SK-N-SH (cell line): Measurements from ENCODE around the gene CCDC127. TPM values are rescaled to one million over a fixed set of nuclear protein-coding genes. Genes with fewer than 3 reads are reported as not detected.

ENCODE experiments used
- CTCF ChIA-PET: fragments of 300-600, 350-600 bp; formaldehyde crosslinking; extraction: SDS; loops from one replicate; lab custom pipeline; 2021; lab: Yijun Ruan, JAX
- POLR2A ChIA-PET: fragments of 350-600 bp; sonication (Branson Sonifier 250); formaldehyde crosslinking; extraction: SDS; loops from one replicate; lab custom pipeline; 2020; ENCODE audit warnings: antibody characterized with exemption, inconsistent platforms; lab: Yijun Ruan, JAX
- DNase-seq: peaks from one replicate; pipeline ENCODE4 v3.0.0; 2012
- H2AFZ ChIP-seq: fragments of 200-600 bp; sonication (generic); 2 replicates; pipeline ENCODE4 v1.8.1; 2016; ENCODE audit warnings: antibody characterized with exemption, mild to moderate bottlenecking, low read depth
- H3F3A ChIP-seq: fragments of 200-600 bp; sonication (generic); replicated peaks from 2 replicates; pipeline ENCODE3; 2016; ENCODE audit warnings: antibody characterized with exemption, mild to moderate bottlenecking; ENCODE audit not compliant: insufficient read depth
- H3K27ac ChIP-seq, 2 experiments: fragments of 200-500 bp in 1 of 2; fragments of 200-600 bp in 1 of 2; sonication (Bioruptor generic) in 1 of 2; sonication (generic), shearing (Covaris generic) in 1 of 2; 2 replicates each; pipeline versions ENCODE4 v1.5.1 to v1.6.1; 2014 to 2016; ENCODE audit warnings: low read depth in 2 of 2, inconsistent platforms in 1 of 2, low read length in 1 of 2, mild to moderate bottlenecking in 1 of 2, mixed read lengths in 1 of 2
- H3K27me3 ChIP-seq: fragments of 200-600 bp; sonication (generic), shearing (Covaris generic); 2 replicates; pipeline ENCODE4 v1.6.1; 2016; ENCODE audit warnings: mixed run types; ENCODE audit not compliant: insufficient read depth
- H3K36me3 ChIP-seq, 2 experiments: fragments of 200-500 bp in 1 of 2; fragments of 200-600 bp in 1 of 2; sonication (Bioruptor generic) in 1 of 2; sonication (generic) in 1 of 2; replicated peaks in 1 of 2; 2 replicates each; pipeline versions ENCODE3 to v1.5.1; 2014 to 2016; ENCODE audit warnings: low read length in 1 of 2, mild to moderate bottlenecking in 1 of 2; ENCODE audit not compliant: insufficient read depth in 2 of 2, control insufficient read depth in 1 of 2
- H3K4me1 ChIP-seq, 2 experiments: fragments of 200-500 bp in 1 of 2; fragments of 200-600 bp in 1 of 2; sonication (Bioruptor generic) in 1 of 2; sonication (generic), shearing (Covaris generic) in 1 of 2; 2 replicates each; pipeline versions ENCODE4 v1.5.1 to v1.6.1; 2014 to 2016; ENCODE audit warnings: low read depth in 1 of 2, low read length in 1 of 2, mixed run types in 1 of 2; ENCODE audit not compliant: insufficient read depth in 2 of 2, control insufficient read depth in 1 of 2
- H3K4me2 ChIP-seq: fragments of 200-600 bp; sonication (generic), shearing (Covaris generic); 2 replicates; pipeline ENCODE4 v1.6.1; 2017; ENCODE audit warnings: mixed run types
- H3K4me3 ChIP-seq, 2 experiments: fragments of 200-500 bp in 1 of 2; fragments of 200-600 bp in 1 of 2; sonication (Bioruptor generic) in 1 of 2; sonication (generic), shearing (Covaris generic) in 1 of 2; 2 replicates each; pipeline versions ENCODE4 v1.5.1 to v1.8.1; 2014 to 2016; ENCODE audit warnings: low read depth in 2 of 2, inconsistent platforms in 1 of 2, low read length in 1 of 2, mild to moderate bottlenecking in 1 of 2, mixed read lengths in 1 of 2, moderate library complexity in 1 of 2
- H3K79me2 ChIP-seq: fragments of 200-600 bp; sonication (generic); 2 replicates; pipeline ENCODE4 v1.8.1; 2017; ENCODE audit warnings: mild to moderate bottlenecking; ENCODE audit not compliant: insufficient read depth
- H3K9ac ChIP-seq: fragments of 200-600 bp; sonication (generic); 2 replicates; pipeline ENCODE4 v1.6.1; 2017; ENCODE audit warnings: mixed run types
- H3K9me2 ChIP-seq: fragments of 200-600 bp; sonication (generic); 2 replicates; pipeline ENCODE4 v1.6.1; 2017; ENCODE audit warnings: mixed run types
- H3K9me3 ChIP-seq: fragments of 200-600 bp; sonication (generic); 2 replicates; pipeline ENCODE4 v1.6.1; 2017; ENCODE audit warnings: mixed run types, mild to moderate bottlenecking, moderate library complexity
- H4K20me1 ChIP-seq: fragments of 200-600 bp; sonication (generic); 2 replicates; pipeline ENCODE4 v1.6.1; 2017; ENCODE audit warnings: mild to moderate bottlenecking, mixed run types; ENCODE audit not compliant: insufficient read depth
- CHD2 ChIP-seq: fragments of 150-350 bp; IDR thresholded peaks from 2 replicates; pipeline ENCODE4 v1.6.1; 2018; ENCODE audit warnings: low read length; ENCODE audit not compliant: partially characterized antibody
- ELF1 ChIP-seq: IDR thresholded peaks from 2 replicates; pipeline ENCODE4 v1.4.0; 2012
- EP300 ChIP-seq, 2 experiments: IDR thresholded peaks; 2 replicates each; pipeline versions ENCODE4 v1.4.0 to v1.6.1; 2012; ENCODE audit warnings: borderline replicate concordance in 1 of 2, low read depth in 1 of 2, low read length in 1 of 2
- GABPA ChIP-seq: IDR thresholded peaks from 2 replicates; pipeline ENCODE4 v1.4.0; 2012; ENCODE audit warnings: low read depth, mild to moderate bottlenecking
- NRF1 ChIP-seq: IDR thresholded peaks from 2 replicates; pipeline ENCODE4 v1.6.1; 2012; ENCODE audit warnings: low read depth, mild to moderate bottlenecking, low read length
- PBX3 ChIP-seq: IDR thresholded peaks from 2 replicates; pipeline ENCODE4; 2012
- POLR2AphosphoS5 ChIP-seq: IDR thresholded peaks from 2 replicates; pipeline ENCODE4 v1.6.1; 2012; ENCODE audit warnings: low read depth, low read length
- RAD21 ChIP-seq: IDR thresholded peaks from 2 replicates; pipeline ENCODE4 v1.6.1; 2012; ENCODE audit warnings: mild to moderate bottlenecking, low read length
- RCOR1 ChIP-seq: fragments of 150-350 bp; IDR thresholded peaks from 2 replicates; pipeline ENCODE4 v1.6.1; 2017; ENCODE audit warnings: antibody characterized with exemption, low read length
- SMC3 ChIP-seq: IDR thresholded peaks from 2 replicates; pipeline ENCODE4 v1.6.1; 2012; ENCODE audit warnings: low read depth, low read length, improper control_type of control experiment
- TCF12 ChIP-seq: IDR thresholded peaks from 2 replicates; pipeline ENCODE4 v1.4.0; 2012
- USF2 ChIP-seq: fragments of 150-350 bp; IDR thresholded peaks from 2 replicates; pipeline ENCODE4 v1.6.1; 2017; ENCODE audit warnings: antibody characterized with exemption, low read length, low read depth, borderline replicate concordance
- YY1 ChIP-seq: IDR thresholded peaks from 2 replicates; pipeline ENCODE4 v1.4.0; 2012; ENCODE audit warnings: low read depth, mild to moderate bottlenecking
- WGBS: methylation state at CpG from one replicate; pipeline ENCODE4 v1.1.6; 2017; ENCODE audit warnings: low lambda C conversion rate; 5-methylcytosine and 5-hydroxymethylcytosine counted together
- polyA plus RNA-seq, 3 experiments: library from polyadenylated mRNA; depleted of rRNA; stranded (reverse); fragments of >200 nt; gene quantifications; 2 replicates each; pipeline ENCODE4 v1.2.3, GENCODE V29; 2012
- TF ChIP-seq, protein P1 (sequence below): IDR thresholded peaks from 2 replicates; pipeline ENCODE4 v1.4.0; 2012; ENCODE audit warnings: low read depth, borderline replicate concordance
- TF ChIP-seq, protein P2 (sequence below): fragments of 150-350 bp; IDR thresholded peaks from 2 replicates; pipeline ENCODE4 v1.6.1; 2016; ENCODE audit warnings: mild to moderate bottlenecking, low read depth, low read length

Gene CCDC127
- polyA plus RNA-seq, 1 of the 3 experiments (the other 2 are of a cell fraction): 3.9 TPM

DNA sequence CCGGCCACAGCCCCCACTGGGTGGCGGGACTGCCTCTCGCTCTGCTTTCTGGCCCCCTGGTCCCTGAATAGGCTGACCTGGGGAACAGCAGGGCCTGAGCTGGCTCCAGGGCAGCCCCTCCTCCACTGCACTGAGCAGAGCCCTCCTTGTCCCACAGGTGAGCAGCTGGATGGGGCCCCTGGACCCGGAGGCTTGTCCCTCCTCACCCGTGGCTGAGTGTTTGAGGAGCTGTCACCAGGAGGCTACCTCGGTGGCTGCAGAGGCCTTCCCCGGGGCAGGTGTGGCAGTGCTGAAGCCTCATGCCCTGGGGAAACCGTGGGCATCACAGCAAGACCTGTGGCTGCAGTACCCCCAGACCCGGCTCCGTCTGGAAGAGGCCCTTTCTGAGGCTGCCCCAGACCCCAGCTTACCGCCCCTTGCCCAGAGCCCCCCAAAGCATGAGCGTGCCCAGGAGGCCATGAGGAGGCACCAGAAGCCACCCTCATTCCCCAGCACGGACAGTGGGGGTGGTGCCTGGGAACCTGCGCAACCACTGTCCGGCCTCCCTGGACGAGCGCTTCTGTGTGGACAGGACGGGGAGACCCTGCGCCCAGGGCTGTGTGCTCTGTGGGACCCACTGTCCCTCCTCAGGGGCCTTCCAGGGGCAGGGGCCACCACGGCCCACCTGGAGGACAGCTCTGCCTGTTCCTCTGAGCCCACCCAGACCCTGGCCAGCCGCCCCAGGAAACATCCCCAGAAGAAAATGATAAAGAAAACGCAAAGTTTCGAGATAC lies 55.2 kb downstream of the CCDC127 start:
- TF ChIP-seq NRF1 (no peak), TCF12 (no peak), ELF1 (no peak), SMC3 (no peak), YY1 (no peak)
- TF ChIP-seq, all 33 proteins: peak for 0
- DNase-seq: no peak
- H3K9me2 ChIP-seq: no peaks in the 10 kb centered on the region
- no peaks in the 10 kb centered on the region for H3K9me3 ChIP-seq
- H2AFZ ChIP-seq: no peak overlapping the region
- H3K79me2 ChIP-seq: no peaks in the 10 kb centered on the region
- CTCF ChIA-PET: no interaction called here
- H3K4me1 ChIP-seq: peaks cover 0 to 8% of the 10 kb centered on the region in 2 experiments; a peak in 1 of 4 replicates
- H3K9ac ChIP-seq: no peak overlapping the region
- no peak overlapping the region for H3K4me2 ChIP-seq
- no peak overlapping the region for H3K27ac ChIP-seq
- POLR2A ChIA-PET: no interaction called here
- H3K4me3 ChIP-seq: no peak overlapping the region
- H3K36me3 ChIP-seq: no peaks in the 10 kb centered on the region
- H3F3A ChIP-seq: peaks cover 3% of the 10 kb centered on the region
- no peaks in the 10 kb centered on the region; the same call in 1 of the 2 replicates for H3K27me3 ChIP-seq
- 63% methylated on average over 4 of the region's 23 CpGs for WGBS
- no peaks in the 10 kb centered on the region for H4K20me1 ChIP-seq

- no peak for DNase-seq
- Histone ChIP-seq H3K4me1 (peaks cover 0 to 4% of the 10 kb centered on the region in 2 experiments; a peak in 1 of 4 replicates), H3K27ac (no peak overlapping the region), H3K4me3 (no peak overlapping the region), H3K4me2 (no peak overlapping the region), H3K36me3 (no peaks in the 10 kb centered on the region), H2AFZ (no peak overlapping the region), H4K20me1 (no peaks in the 10 kb centered on the region), H3K9me3 (no peaks in the 10 kb centered on the region), H3K79me2 (no peaks in the 10 kb centered on the region), H3F3A (peaks cover 3% of the 10 kb centered on the region), H3K27me3 (no peaks in the 10 kb centered on the region; the same call in 1 of the 2 replicates), H3K9ac (no peak overlapping the region), H3K9me2 (no peaks in the 10 kb centered on the region)
- TF ChIP-seq TCF12: no peak
- no peak for TF ChIP-seq USF2
- TF ChIP-seq RAD21: no peak
- TF ChIP-seq ELF1: no peak
- no peak for TF ChIP-seq SMC3
- no peak for TF ChIP-seq NRF1
- no peak for TF ChIP-seq RCOR1
- POLR2A ChIA-PET: no interaction called here
- CTCF ChIA-PET: no interaction called here
- WGBS: 87% methylated on average over 8 of the region's 19 CpGs
Observed at GRCh38 chr5:162190-162564, 55.8 kb downstream of the CCDC127 start.

DNA sequence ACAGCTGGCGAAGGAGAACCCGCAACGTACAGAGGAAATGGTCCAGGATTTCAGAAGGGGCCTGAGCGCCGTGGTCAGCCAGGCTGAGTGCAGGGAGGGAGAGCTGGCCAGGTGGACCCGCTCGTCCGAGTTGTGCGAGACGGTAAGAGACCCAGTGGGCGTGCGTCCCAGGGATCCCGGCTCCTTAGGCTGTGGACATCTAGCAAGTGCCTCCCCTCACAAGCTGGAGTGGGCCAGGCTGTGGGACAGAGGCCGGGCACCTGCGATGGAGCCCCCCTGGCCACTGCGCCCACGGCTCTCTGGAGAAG lies 56.2 kb downstream of the CCDC127 start:
- H3K27me3 ChIP-seq: no peaks in the 10 kb centered on the region; the same call in 1 of the 2 replicates
- 86% methylated on average over 13 of the region's 17 CpGs for WGBS
- H3K4me3 ChIP-seq: no peak overlapping the region
- H2AFZ ChIP-seq: no peak overlapping the region
- no peaks in the 10 kb centered on the region for H3K9me2 ChIP-seq
- H4K20me1 ChIP-seq: no peaks in the 10 kb centered on the region
- H3K4me2 ChIP-seq: no peak overlapping the region
- H3K27ac ChIP-seq: no peak overlapping the region
- no peaks in the 10 kb centered on the region for H3K9me3 ChIP-seq
- H3K79me2 ChIP-seq: no peaks in the 10 kb centered on the region
- DNase-seq: no peak
- H3F3A ChIP-seq: peaks cover 3% of the 10 kb centered on the region
- no peaks in the 10 kb centered on the region for H3K36me3 ChIP-seq
- H3K9ac ChIP-seq: no peak overlapping the region
- ChIA-PET POLR2A (no interaction called here), CTCF (no interaction called here)
- H3K4me1 ChIP-seq: peaks cover 0 to under 1% of the 10 kb centered on the region in 2 experiments; a peak in 1 of 4 replicates
- TF ChIP-seq EP300 (IDR thresholded peaks at IDR 0.05; ENCODE audit: borderline replicate concordance in 1 of 2, low read depth in 1 of 2, low read length in 1 of 2) (no peak), ELF1 (no peak), USF2 (no peak), POLR2AphosphoS5 (no peak), PBX3 (no peak), RAD21 (no peak), CHD2 (no peak), GABPA (no peak)
- TF ChIP-seq, protein P1, sequence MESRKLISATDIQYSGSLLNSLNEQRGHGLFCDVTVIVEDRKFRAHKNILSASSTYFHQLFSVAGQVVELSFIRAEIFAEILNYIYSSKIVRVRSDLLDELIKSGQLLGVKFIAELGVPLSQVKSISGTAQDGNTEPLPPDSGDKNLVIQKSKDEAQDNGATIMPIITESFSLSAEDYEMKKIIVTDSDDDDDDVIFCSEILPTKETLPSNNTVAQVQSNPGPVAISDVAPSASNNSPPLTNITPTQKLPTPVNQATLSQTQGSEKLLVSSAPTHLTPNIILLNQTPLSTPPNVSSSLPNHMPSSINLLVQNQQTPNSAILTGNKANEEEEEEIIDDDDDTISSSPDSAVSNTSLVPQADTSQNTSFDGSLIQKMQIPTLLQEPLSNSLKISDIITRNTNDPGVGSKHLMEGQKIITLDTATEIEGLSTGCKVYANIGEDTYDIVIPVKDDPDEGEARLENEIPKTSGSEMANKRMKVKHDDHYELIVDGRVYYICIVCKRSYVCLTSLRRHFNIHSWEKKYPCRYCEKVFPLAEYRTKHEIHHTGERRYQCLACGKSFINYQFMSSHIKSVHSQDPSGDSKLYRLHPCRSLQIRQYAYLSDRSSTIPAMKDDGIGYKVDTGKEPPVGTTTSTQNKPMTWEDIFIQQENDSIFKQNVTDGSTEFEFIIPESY: no peak
- TF ChIP-seq, protein P2, sequence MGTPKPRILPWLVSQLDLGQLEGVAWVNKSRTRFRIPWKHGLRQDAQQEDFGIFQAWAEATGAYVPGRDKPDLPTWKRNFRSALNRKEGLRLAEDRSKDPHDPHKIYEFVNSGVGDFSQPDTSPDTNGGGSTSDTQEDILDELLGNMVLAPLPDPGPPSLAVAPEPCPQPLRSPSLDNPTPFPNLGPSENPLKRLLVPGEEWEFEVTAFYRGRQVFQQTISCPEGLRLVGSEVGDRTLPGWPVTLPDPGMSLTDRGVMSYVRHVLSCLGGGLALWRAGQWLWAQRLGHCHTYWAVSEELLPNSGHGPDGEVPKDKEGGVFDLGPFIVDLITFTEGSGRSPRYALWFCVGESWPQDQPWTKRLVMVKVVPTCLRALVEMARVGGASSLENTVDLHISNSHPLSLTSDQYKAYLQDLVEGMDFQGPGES: no peak
